OCI-LY3 (cell line): ENCODE results near the gene LRP2BP.
"Not testable (repeated sequence)": the region's sequence is repeated elsewhere in the genome, so short reads cannot be mapped to it uniquely, and the experiment has no call there.

ENCODE experiments used
- H2AFZ ChIP-seq: fragments of 200-600, 300-600 bp; shearing (Covaris generic); 2 replicates; pipeline ENCODE4 v1.6.0; 2014; ENCODE audit warnings: antibody characterized with exemption, low read depth, low read length
- H3K27ac ChIP-seq: fragments of 200-600, 300-600 bp; sonication (generic); 2 replicates; pipeline ENCODE4 v1.5.1; 2014; ENCODE audit warnings: mild to moderate bottlenecking, low read length, moderate library complexity, mixed read lengths
- H3K27me3 ChIP-seq: fragments of 200-600, 300-600 bp; sonication (generic); 2 replicates; pipeline ENCODE4 v1.6.1; 2014; ENCODE audit warnings: low read depth, low read length, mixed read lengths
- H3K36me3 ChIP-seq: fragments of 200-600, 300-600 bp; sonication (generic); replicated peaks from 2 replicates; pipeline ENCODE3; 2014; ENCODE audit warnings: low read depth, low read length, mixed read lengths
- H3K4me1 ChIP-seq: fragments of 300-600, 200-600 bp; sonication (generic); 2 replicates; pipeline ENCODE4 v1.6.1; 2014; ENCODE audit warnings: low read length, mixed read lengths
- H3K4me2 ChIP-seq: fragments of 200-600, 300-600 bp; sonication (generic); 2 replicates; pipeline ENCODE4 v1.6.1; 2014; ENCODE audit warnings: low read length, mixed read lengths
- H3K4me3 ChIP-seq: fragments of 300-600, 200-600 bp; sonication (generic); 2 replicates; pipeline ENCODE4 v1.5.1; 2014; ENCODE audit warnings: antibody characterized with exemption, mild to moderate bottlenecking, low read length, moderate library complexity
- H3K79me2 ChIP-seq: fragments of 300-600, 200-600 bp; shearing (Covaris generic); 2 replicates; pipeline ENCODE4 v1.6.1; 2014; ENCODE audit warnings: mild to moderate bottlenecking, low read length, mixed read lengths
- H3K9ac ChIP-seq: fragments of 300-600, 200-600 bp; shearing (Covaris generic); 2 replicates; pipeline ENCODE4 v1.6.0; 2014; ENCODE audit warnings: mild to moderate bottlenecking, low read length, moderate library complexity
- H3K9me3 ChIP-seq: fragments of 200-600, 300-600 bp; shearing (Covaris generic); 2 replicates; pipeline ENCODE4 v1.6.1; 2014; ENCODE audit warnings: low read length, mixed read lengths; ENCODE audit not compliant: insufficient read depth
- H4K20me1 ChIP-seq: fragments of 200-600, 300-600 bp; sonication (generic); 2 replicates; pipeline ENCODE4 v1.6.1; 2016; ENCODE audit warnings: low read length, mixed read lengths; ENCODE audit not compliant: insufficient read depth
- EZH2phosphoT487 ChIP-seq: fragments of 200-600 bp; shearing (Covaris generic); IDR thresholded peaks from 2 replicates; pipeline ENCODE4 v1.6.1; 2018; ENCODE audit warnings: antibody characterized with exemption, mixed run types, low read depth
- TF ChIP-seq, protein P1 (sequence below): fragments of 200-600, 300-600 bp; sonication (generic); IDR thresholded peaks from 2 replicates; pipeline ENCODE4 v1.5.1; 2014; ENCODE audit warnings: antibody characterized with exemption, low read length, low read depth

Gene LRP2BP

DNA sequence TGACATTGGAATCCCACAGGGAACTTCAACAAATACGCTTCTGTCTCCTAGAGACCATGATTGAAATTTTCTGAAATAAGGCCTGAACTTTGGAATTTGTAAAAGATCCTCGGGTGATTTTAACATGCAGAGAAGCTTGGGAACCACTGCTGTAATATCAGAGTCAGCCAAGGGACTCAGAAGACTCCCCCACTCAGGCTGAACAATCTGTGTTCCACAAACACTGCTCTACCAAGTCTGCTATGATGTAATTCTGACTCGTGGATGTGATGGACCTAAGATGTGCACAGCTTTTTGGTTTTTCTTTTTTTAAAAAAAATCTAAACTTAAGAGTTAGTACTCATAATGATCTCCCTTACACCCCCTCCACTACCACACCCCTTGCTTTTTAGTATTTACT, 26.0 kb downstream of the LRP2BP start:
- Histone ChIP-seq H3K27me3 (no peaks in the 10 kb centered on the region), H2AFZ (no peak overlapping the region), H3K4me2 (no peak overlapping the region), H4K20me1 (no peaks in the 10 kb centered on the region), H3K4me1 (no peaks in the 10 kb centered on the region), H3K9ac (no peak overlapping the region), H3K9me3 (no peaks in the 10 kb centered on the region), H3K79me2 (no peaks in the 10 kb centered on the region), H3K27ac (no peak overlapping the region), H3K4me3 (no peak overlapping the region), H3K36me3 (no peaks in the 10 kb centered on the region)
- no peak for TF ChIP-seq EZH2phosphoT487
- TF ChIP-seq, protein P1, sequence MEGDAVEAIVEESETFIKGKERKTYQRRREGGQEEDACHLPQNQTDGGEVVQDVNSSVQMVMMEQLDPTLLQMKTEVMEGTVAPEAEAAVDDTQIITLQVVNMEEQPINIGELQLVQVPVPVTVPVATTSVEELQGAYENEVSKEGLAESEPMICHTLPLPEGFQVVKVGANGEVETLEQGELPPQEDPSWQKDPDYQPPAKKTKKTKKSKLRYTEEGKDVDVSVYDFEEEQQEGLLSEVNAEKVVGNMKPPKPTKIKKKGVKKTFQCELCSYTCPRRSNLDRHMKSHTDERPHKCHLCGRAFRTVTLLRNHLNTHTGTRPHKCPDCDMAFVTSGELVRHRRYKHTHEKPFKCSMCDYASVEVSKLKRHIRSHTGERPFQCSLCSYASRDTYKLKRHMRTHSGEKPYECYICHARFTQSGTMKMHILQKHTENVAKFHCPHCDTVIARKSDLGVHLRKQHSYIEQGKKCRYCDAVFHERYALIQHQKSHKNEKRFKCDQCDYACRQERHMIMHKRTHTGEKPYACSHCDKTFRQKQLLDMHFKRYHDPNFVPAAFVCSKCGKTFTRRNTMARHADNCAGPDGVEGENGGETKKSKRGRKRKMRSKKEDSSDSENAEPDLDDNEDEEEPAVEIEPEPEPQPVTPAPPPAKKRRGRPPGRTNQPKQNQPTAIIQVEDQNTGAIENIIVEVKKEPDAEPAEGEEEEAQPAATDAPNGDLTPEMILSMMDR, result no peak

DNA sequence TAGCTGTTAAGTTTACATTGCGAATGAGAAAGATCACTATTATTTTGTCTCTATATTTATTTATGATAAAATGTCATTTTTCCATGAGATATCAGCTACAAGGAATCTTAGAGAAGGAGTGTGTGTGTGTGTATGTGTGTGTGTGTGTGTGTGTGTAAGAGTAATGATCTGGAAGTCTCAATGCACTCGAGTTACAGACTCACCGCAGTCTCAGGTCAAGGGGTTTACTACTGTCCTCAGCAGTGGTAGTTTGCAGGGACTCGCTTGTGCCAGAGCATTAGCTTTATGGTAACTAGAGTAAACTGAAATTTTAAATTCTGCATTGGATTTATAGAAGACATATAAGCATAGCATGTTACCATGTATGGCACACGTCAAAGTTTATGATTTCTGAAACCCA, 30.8 kb downstream of the LRP2BP start:
- no peak overlapping the region for H2AFZ ChIP-seq
- H4K20me1 ChIP-seq, result no peaks in the 10 kb centered on the region
- no peak overlapping the region for H3K4me3 ChIP-seq
- H3K27ac ChIP-seq, result no peak overlapping the region
- no peaks in the 10 kb centered on the region for H3K36me3 ChIP-seq
- H3K4me1 ChIP-seq, result no peaks in the 10 kb centered on the region
- H3K79me2 ChIP-seq, result no peaks in the 10 kb centered on the region
- no peaks in the 10 kb centered on the region for H3K9me3 ChIP-seq
- no peak overlapping the region for H3K4me2 ChIP-seq
- no peaks in the 10 kb centered on the region for H3K27me3 ChIP-seq
- H3K9ac ChIP-seq, result no peak overlapping the region
- TF ChIP-seq EZH2phosphoT487, result no peak
- TF ChIP-seq, protein P1, result no peak

DNA sequence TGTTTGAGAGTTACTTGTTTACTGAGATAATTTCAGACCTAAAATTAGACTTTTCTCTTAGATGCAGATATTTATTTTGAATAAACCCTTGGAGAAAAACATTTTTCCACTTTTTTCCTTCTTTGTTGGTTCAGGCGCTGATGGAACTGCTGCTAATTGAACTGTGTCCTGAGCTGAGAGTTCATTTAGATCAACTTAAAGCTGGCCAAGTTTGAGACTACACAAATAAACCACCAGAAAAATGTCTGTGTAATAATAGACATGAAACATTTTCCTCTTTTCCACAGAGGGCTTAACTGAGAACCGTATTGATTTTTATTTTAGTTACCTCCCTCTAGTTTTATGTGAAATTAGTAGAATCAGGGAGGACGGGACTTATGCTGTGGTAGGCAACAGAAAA, 32.5 kb downstream of the LRP2BP start:
- H2AFZ ChIP-seq, result no peak overlapping the region
- H3K4me1 ChIP-seq, result peaks cover 7% of the 10 kb centered on the region
- no peak overlapping the region for H3K9ac ChIP-seq
- H3K79me2 ChIP-seq, result no peaks in the 10 kb centered on the region
- TF ChIP-seq, protein P1, result no peak
- no peak for TF ChIP-seq EZH2phosphoT487
- no peaks in the 10 kb centered on the region for H3K27me3 ChIP-seq
- no peaks in the 10 kb centered on the region for H3K9me3 ChIP-seq
- no peak overlapping the region for H3K27ac ChIP-seq
- no peak overlapping the region for H3K4me2 ChIP-seq
- no peaks in the 10 kb centered on the region for H4K20me1 ChIP-seq
- no peaks in the 10 kb centered on the region for H3K36me3 ChIP-seq
- H3K4me3 ChIP-seq, result no peak overlapping the region

DNA sequence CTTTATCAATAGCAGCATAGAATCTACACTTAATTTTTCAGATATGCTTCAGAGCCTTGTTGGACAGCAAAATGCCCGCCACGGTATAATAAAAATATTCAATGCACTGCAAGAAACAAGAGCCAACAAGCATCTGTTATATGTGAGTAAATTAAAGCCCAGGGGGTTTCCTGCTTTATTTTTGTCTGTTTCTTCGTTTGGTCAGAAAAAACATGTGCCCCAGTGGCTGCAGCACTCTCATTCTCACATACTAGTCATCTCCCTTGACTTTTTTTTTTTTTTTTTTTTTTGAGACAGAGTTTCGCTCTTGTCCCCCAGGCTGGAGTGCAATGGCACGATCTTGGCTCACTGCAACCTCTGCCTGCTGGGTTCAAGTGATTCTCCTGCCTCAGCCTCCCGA, 33.2 kb downstream of the LRP2BP start:
- H3K9me3 ChIP-seq, H3K9ac ChIP-seq, H3K27ac ChIP-seq, H3K27me3 ChIP-seq, H4K20me1 ChIP-seq, H3K79me2 ChIP-seq, H2AFZ ChIP-seq, H3K4me2 ChIP-seq, H3K4me3 ChIP-seq, H3K36me3 ChIP-seq: not testable (repeated sequence)
- H3K4me1 ChIP-seq, result peaks cover 13% of the 10 kb centered on the region

DNA sequence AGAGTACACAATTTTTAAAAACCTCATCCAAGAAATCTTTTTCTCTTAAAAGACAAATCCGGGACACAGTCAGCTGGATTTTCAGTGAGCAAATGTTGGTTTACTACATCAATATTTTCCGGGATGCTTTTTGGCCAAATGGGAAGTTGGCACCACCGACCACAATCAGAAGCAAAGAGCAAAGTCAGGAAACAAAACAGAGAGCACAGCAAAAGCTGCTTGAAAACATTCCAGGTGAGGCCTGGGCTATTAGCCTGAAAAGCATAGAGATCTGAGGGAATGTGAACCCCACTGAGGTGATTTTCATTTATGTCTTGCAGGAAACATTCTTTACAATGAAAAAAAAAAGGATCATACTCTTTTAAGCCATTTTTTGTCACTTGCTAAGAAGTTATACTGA, 33.9 kb downstream of the LRP2BP start:
- no peak overlapping the region for H3K9ac ChIP-seq
- no peaks in the 10 kb centered on the region for H4K20me1 ChIP-seq
- no peak overlapping the region for H3K27ac ChIP-seq
- no peak overlapping the region for H3K4me3 ChIP-seq
- H3K9me3 ChIP-seq, result no peaks in the 10 kb centered on the region
- H2AFZ ChIP-seq, result no peak overlapping the region
- peaks cover 4% of the 10 kb centered on the region for H3K36me3 ChIP-seq
- no peak overlapping the region for H3K4me2 ChIP-seq
- H3K27me3 ChIP-seq, result no peaks in the 10 kb centered on the region
- no peaks in the 10 kb centered on the region for H3K79me2 ChIP-seq
- TF ChIP-seq, protein P1, result no peak
- no peak for TF ChIP-seq EZH2phosphoT487
- peaks cover 20% of the 10 kb centered on the region for H3K4me1 ChIP-seq
